ENCODE data around the gene BMPR1B. TPM values are rescaled to one million over a fixed set of nuclear protein-coding genes. Genes with fewer than 3 reads are reported as not detected.

BMPR1B gene
- total and polyA plus RNA-seq, 2 of the 4 experiments (the other 2 are of a cell fraction) = 0.24 to 0.90 TPM

DNA sequence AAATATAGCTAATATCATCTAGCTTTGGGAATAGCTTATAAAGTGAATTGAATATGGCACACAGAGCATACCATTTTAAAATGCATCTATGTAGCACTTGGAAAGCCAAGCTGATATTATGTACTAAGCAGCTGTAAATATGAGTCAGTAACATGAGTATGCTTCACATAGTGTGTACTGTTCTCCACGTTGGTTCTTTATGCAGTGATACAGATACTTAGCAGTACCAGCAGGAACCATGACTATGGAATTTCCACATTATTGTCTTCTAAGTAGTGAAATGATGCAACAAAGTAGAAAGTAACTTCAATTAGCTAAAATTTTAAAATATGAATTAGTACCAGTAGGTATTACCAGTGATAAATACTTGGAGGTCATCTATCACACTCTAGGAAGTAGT is 320.1 kb downstream of the BMPR1B start:
- H3K27ac ChIP-seq (ENCODE audit: insufficient read depth, low read length) = no peak overlapping the region
- DNase-seq (peak; percentile 38), ATAC-seq (ENCODE audit: low read depth) (no peak)
- H3K4me1 ChIP-seq (ENCODE audit: control insufficient read depth, insufficient read depth, low read length) = no peaks in the 10 kb centered on the region
- H2BK20ac ChIP-seq (ENCODE audit: low read depth, low read length) = no peak overlapping the region
- no CpG with 5 or more reads among the region's 1 CpG for WGBS, 2 experiments (ENCODE audit: extremely low coverage in 2 of 2, insufficient read length in 1 of 2)
- no peak for TF ChIP-seq BHLHE40 (IDR thresholded peaks at IDR 0.05; ENCODE audit: low read depth, low read length)
- TF ChIP-seq RFX5 (IDR thresholded peaks at IDR 0.05; ENCODE audit: low read depth, low read length) = no peak
- TF ChIP-seq NFE2L2 (IDR thresholded peaks at IDR 0.05; ENCODE audit: low read depth, low read length) = no peak
- no peak for TF ChIP-seq CHD1 (IDR thresholded peaks at IDR 0.05; ENCODE audit: low read depth, low read length)
- H2BK120ac ChIP-seq (ENCODE audit: low read depth, low read length) = no peak overlapping the region
- H3K18ac ChIP-seq (ENCODE audit: low read depth, low read length) = no peak overlapping the region
- no peak overlapping the region for H3K4me3 ChIP-seq (ENCODE audit: insufficient read depth, low read depth, low read length)
- in situ Hi-C loops (cut with MboI; ENCODE audit: low sequenced_read_pairs) = no loop called here
- no peaks in the 10 kb centered on the region for H3K36me3 ChIP-seq (ENCODE audit: control insufficient read depth, insufficient read depth, low read length)
- no peak overlapping the region for H4K5ac ChIP-seq (ENCODE audit: low read depth, low read length)
- dilution Hi-C loops (cut with HindIII; ENCODE audit: low sequenced_read_pairs, unreplicated experiment) = no loop called here
- no peak overlapping the region for H3K23ac ChIP-seq (ENCODE audit: low read depth, low read length)
- no peak overlapping the region for H3K4me2 ChIP-seq (ENCODE audit: low read depth, low read length)
- H3K9me3 ChIP-seq (ENCODE audit: control insufficient read depth, insufficient read depth, low read length) = no peaks in the 10 kb centered on the region
- no peak overlapping the region for H2AK9ac ChIP-seq (replicated peaks; ENCODE audit: low read depth, low read length, poor library complexity)
- no TSS peak for BruUV-seq (replicated peaks)
- H4K8ac ChIP-seq (ENCODE audit: low read depth in 2 of 2, low read length in 2 of 2) = no peak overlapping the region
- H3K56ac ChIP-seq (ENCODE audit: extremely low read depth, insufficient read depth, low read length) = no peak overlapping the region
- H4K91ac ChIP-seq (ENCODE audit: insufficient read depth, low read depth, low read length) = no peak overlapping the region
- H3K9ac ChIP-seq (ENCODE audit: low read depth, low read length) = no peak overlapping the region
- H2AFZ ChIP-seq (replicated peaks; ENCODE audit: low read length, poor library complexity) = no peak overlapping the region
- CTCF ChIA-PET = no interaction called here
- POLR2A ChIA-PET (ENCODE audit: unreplicated experiment) = interaction anchor here (1.0 kb wide), 1 partner anchor 28 kb away, joined by 3 read pairs; no protein-coding TSS in a partner anchor
- no peak overlapping the region for H3K14ac ChIP-seq (replicated peaks; ENCODE audit: low read depth, low read length)
- intact Hi-C loops (cut with micrococcal nuclease) = loop anchor here (5.0 to 10.0 kb wide), 2 partner anchors 66 to 263 kb away; no protein-coding TSS in a partner anchor
- no peak overlapping the region for H2BK15ac ChIP-seq (ENCODE audit: low read depth, low read length)
- H4K20me1 ChIP-seq (ENCODE audit: insufficient read depth, low read length) = no peaks in the 10 kb centered on the region
- no peaks in the 10 kb centered on the region for H3K79me1 ChIP-seq (ENCODE audit: low read depth in 1 of 2, low read length in 2 of 2)
- H3K27me3 ChIP-seq (ENCODE audit: control insufficient read depth, insufficient read depth, low read length) = no peaks in the 10 kb centered on the region
- no peak overlapping the region for H3K4ac ChIP-seq (ENCODE audit: low read depth, low read length)
- H2BK5ac ChIP-seq (ENCODE audit: low read depth, low read length, poor library complexity, severe bottlenecking) = no peak overlapping the region
- H3K9me1 ChIP-seq (ENCODE audit: insufficient read depth, low read length) = no peaks in the 10 kb centered on the region
- no peak overlapping the region for H2AK5ac ChIP-seq (ENCODE audit: low read depth, low read length)

Data from IMR-90 (cell line).